Posterior vena cava (tissue), 2 donors: ENCODE results near the gene LENG8. TPM values are rescaled to one million over a fixed set of nuclear protein-coding genes. Genes with fewer than 3 reads are reported as not detected.

ENCODE experiments used
- DNase-seq: peaks from one replicate; pipeline ENCODE4 v3.0.0-alpha.2; 2020; ENCODE audit warnings: low spot score
- intact Hi-C, 2 donors: fragments of 100-400 bp; cut with DNase I; formaldehyde crosslinking; loops; one replicate each; pipeline versions ENCODE4 v1.14.1 to v1.14.2; 2022 to 2023
- total RNA-seq, 2 donors: library from RNA; stranded (reverse); fragmentation: NEBNext Ultra II Directional; extraction: Animal tissue kit (Norgen Biotek cat#: 25700); gene quantifications; one replicate each; pipeline ENCODE4 v1.2.1, GENCODE V29; 2021
- donor health status: DM: yes; HTN: yes; CAD: no.
- donor health status: DM: yes; HTN: yes; CAD: no.

Gene LENG8
- total RNA-seq, 2 donors from 2014 or later: 113 to 140 TPM

DNA sequence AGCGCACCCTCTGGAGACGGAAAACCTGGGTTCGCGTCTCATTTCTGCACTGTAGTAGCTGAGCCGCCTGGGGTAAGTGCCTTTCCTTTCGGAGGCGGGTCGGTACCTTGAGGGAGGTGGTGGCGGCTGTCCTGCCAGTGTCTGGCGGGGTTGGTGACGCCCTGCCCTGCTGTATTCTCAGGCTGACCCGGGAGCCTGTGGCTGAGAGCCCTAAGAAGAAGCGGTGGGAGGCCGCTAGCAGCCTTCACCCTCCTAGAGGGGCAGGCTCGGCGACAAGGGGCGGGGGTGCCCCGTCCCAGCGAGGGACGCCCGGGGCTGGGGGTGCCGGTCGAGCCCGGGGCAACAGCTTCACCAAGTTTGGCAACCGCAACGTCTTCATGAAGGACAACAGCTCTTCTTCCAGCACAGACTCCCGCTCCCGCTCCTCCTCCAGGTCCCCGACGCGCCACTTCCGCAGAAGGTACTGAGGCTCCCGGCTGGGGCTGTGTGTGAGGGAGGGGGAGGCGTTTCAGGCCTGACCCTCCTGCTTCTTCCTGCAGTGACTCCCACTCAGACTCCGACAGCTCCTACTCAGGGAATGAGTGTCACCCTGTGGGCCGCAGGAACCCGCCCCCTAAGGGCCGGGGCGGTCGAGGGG lies 6.9 kb downstream of the LENG8 start:
- intact Hi-C loops: loop anchor here in 1 of 2 donors (10.0 kb wide), 1 partner anchor 281 kb away; the partner anchor contains the start of gene TMC4
- no peak for DNase-seq

DNA sequence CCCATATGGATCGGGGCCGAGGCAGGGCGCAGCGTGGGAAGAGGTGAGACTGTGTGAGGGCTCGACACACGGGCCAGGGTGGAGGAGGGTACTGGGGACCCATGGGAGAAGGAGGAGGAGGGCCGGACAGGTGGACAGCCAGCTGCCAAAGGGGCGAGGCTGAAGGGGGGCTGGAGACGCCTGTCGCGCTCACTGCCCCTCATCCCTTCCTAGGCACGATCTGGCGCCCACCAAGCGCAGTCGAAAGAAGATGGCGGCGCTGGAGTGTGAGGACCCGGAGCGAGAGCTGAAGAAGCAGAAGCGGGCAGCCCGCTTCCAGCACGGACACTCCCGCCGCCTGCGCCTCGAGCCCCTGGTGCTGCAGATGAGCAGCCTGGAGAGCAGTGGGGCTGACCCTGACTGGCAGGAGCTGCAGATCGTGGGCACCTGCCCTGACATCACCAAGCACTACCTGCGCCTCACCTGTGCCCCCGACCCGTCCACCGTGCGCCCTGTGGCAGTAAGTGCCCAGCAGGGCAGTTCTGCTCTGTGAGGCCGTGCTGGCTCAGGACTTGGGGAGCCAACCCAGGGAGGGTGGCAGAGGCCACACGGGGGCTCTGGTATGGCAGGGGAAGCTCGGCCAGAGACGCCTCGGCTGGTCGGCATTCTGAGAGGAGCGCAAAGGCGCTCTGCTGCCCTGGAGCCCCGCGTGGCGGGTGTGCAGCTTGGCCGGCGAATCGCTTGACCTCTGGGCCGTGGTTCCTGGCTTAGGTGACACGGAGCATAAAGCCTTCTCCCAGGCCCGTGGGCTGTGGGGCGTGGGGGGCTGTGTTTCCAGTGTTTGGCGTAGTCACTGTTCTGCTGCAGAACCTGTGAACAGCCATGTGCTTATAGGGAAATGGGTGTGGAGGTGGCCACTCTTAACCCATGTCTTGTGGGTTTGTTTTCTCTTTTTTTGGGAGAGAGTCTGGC lies 7.7 kb downstream of the LENG8 start:
- DNase-seq: no peak
- intact Hi-C loops: loop anchor here in 1 of 2 donors (10.0 kb wide), 1 partner anchor 282 kb away; the partner anchor contains the start of gene TMC4

DNA sequence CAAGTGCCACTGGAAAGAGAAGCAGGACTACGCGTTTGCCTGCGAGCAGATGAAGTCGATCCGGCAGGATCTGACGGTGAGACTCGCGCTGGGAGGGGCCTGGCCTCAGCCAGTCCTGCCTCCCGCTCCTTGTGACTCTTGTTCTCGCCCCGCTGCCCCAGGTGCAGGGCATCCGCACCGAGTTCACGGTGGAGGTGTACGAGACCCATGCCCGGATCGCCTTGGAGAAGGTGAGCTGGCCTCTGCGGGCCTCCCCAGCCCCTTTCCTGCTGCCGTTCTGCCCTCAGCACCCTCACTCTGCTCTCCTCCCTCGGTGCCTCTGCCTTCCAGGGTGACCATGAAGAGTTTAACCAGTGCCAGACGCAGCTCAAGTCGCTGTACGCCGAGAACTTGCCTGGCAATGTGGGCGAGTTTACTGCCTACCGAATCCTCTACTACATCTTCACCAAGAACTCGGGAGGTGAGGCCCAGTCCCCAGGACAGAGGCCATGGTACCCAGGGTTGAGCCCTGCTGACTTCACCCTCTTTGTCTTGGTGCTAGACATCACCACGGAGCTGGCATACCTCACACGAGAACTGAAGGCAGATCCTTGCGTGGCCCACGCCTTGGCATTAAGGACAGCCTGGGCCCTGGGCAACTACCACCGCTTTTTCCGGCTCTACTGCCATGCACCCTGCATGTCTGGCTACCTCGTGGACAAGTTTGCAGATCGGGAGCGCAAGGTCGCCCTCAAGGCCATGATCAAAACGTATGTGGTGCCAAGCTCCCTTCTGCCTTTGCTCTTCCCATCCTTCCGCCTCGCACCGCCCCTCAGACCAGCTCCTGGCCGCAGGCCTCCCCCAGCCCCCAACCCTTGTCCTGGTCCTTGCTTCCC lies 9.0 kb downstream of the LENG8 start:
- intact Hi-C loops: loop anchor here in 1 of 2 donors (10.0 kb wide), 1 partner anchor 283 kb away; the partner anchor contains the start of gene TMC4
- DNase-seq: peak; percentile 66

DNA sequence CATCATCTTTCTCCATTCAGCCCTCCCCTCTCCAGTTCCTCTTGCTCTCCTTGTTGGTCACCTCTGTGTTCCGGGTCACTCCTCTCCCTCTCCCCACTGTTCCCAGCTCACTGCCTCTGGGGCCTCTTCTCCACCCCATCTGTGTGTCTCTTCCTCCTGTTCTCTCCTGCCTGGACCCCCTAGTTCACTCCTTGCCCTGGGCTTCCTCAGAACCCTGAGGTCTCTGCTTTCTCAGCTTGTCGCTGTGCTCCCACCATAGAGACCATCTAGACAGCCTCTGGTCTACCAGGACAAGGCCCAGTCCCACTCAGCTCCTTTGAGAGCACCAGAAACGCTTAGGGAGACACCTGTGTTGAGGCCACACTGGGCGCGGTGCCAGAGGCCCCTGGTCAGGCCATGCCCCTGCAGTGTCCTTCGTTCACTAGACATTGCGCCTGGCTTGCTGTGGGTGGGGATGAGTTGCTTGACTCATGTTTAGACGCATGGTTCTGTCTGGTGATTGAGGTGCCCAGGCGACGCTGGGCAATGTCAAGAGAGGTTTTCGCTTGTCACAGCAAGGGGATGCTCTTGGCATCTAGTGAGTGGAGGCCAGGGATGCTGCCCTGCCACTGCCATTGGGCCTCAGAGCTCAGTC lies 9.8 kb downstream of the LENG8 start:
- intact Hi-C loops: loop anchor here in 1 of 2 donors (10.0 kb wide), 1 partner anchor 284 kb away; the partner anchor contains the start of gene TMC4
- DNase-seq: peak; percentile 81

DNA sequence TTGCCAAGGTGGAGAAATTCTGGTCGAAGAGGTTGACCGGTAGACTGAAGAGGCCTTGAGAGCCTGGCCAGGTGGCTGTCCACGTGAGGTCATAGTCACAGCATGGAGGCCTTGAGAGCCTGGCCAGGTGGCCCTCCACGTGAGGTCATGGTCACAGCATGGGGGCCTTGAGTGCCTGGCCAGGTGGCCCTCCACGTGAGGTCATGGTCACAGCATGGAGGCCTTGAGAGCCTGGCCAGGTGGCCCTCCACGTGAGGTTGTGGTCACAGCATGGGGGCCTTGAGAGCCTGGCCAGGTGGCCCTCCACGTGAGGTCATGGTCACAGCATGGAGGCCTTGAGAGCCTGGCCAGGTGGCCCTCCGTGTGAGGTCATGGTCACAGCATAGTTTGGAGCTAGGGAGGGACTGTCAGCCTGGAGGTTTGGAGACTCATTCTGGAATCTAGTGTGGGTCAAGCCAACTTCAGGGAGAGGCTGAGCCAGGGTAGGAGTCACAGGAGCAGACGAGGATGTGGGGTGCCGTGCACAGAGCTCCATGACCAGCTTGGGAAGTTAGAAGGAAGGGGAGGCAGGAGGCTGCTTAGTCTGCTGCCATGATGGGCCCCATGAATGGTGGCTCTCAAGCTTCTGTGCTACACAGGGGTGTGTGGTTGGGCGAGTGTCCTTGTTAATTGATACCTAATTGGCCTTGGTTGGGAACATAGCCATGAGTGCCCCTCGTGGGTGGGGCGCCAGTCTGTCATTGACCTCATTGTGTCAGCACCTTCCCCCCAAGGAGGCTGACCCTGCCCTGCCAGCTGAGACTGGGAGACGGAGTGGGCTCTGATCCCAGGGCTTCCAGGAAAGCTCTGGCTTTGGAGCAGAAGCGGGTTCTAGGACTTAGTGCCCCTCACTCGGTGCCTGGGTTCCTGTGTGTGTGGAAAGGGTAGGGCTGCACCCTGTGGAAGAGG lies 10.6 kb downstream of the LENG8 start:
- peak; percentile 70 for DNase-seq
- intact Hi-C loops: loop anchor here in 1 of 2 donors (10.0 kb wide), 1 partner anchor 285 kb away; the partner anchor contains the start of gene TMC4

DNA sequence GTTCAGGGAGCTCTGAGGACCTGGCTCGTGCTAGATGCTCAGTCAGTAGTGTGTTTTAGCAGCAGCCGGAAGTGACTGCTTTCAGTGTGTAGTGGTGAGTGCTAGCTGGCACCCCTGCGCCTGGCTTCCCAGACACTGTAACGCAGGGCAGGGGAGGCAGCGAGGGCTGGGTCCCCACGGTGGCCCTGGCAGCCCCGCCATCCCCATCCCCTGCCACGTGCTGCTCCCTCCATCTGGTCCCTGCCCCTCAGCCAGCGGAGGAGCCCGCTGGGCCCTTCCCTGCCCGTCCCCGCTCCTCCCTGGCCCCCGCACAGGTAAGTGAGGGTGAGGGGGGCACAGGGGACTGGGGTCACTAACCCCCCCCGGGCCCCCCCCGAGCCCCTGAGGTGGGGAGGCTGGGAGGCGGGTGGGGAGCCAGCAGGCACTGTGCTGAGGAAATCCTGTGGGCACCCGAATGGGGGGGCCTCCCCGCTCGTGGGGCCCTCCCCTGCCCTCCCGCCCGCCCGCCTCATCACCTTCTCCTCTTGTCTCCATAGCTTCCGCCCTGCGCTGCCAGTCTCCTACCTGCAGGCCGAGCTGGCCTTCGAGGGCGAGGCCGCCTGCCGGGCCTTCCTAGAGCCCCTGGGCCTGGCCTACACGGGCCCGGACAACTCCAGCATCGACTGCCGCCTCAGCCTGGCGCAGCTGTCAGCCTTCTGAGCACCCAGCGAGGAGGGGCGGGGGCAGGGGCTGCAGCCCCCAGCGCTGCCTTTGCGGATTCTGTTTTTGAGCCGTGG lies 11.4 kb downstream of the LENG8 start:
- peak; percentile 81 for DNase-seq
- intact Hi-C loops: no loop called here

DNA sequence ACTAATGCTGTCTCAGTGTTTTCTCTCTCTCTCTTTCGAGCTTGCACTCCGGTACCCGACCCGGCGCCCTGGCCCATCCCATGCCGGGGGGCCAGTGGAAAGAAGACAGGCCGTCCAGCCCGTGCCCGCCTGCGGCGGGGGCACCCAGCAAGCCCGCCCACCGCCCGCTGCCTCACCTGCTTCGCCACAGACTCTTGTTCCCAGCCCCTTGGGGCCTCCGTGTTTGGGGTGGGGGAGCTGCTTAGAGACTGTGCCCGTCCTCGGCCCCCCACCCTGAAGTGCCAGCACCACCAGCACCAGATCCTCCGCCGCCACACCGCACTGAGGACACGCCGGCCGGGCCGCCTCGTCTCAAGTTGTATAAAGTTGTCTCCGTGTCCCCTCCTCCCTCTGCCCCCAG lies 12.2 kb downstream of the LENG8 start:
- peak; percentile 82 for DNase-seq
- intact Hi-C loops: no loop called here

DNA sequence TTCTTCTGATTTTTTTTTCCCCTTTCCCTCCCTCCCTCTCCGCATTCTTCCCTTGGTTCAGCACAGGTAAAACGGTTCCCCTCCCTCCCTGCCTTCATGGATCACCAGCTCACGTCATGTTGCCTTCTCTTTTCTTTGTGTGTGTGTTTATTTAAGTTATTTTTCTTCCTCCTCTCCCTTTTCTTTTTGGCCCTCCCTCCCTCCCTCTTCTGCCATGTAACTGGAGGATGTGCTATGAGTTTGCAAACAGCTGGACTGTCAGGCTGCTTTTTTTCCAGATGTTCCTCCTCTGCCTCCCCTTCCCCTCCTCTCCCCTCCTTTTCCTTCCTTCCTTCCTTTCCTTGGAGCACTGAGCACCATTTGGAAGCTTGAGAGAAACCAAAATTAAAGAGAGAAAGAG lies 12.6 kb downstream of the LENG8 start:
- DNase-seq: no peak
- intact Hi-C loops: no loop called here

DNA sequence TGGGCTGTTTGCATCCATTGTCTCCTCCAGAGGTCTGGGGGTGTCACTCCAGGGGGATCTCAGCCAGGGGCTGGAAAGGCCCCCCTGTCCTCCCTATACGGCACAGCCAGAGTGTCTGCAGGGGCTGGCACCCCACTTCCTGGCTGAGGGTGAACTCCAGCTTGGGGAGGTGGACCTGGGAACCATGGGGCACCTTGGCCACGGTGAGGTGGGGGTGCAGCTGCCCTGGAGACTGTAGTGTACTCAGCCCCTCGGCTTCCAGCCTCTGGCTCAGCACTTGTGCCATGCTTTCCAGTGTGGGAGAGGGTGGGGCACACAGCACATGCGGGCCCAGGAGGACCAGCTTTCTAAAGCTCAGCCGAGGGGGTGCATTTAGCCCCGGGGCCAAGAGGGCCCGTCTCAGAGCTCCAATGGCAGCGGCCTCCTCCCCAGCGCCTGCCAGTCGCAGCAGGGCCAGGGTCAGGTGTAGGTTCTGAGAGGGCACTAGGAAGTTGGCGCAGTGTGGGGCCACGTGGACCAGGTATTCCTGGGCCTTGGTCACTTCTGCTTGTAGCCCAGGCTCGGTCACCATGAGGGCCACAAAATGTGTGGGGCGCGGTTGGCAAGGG lies 13.2 kb downstream of the LENG8 start:
- intact Hi-C loops: no loop called here
- no peak for DNase-seq

DNA sequence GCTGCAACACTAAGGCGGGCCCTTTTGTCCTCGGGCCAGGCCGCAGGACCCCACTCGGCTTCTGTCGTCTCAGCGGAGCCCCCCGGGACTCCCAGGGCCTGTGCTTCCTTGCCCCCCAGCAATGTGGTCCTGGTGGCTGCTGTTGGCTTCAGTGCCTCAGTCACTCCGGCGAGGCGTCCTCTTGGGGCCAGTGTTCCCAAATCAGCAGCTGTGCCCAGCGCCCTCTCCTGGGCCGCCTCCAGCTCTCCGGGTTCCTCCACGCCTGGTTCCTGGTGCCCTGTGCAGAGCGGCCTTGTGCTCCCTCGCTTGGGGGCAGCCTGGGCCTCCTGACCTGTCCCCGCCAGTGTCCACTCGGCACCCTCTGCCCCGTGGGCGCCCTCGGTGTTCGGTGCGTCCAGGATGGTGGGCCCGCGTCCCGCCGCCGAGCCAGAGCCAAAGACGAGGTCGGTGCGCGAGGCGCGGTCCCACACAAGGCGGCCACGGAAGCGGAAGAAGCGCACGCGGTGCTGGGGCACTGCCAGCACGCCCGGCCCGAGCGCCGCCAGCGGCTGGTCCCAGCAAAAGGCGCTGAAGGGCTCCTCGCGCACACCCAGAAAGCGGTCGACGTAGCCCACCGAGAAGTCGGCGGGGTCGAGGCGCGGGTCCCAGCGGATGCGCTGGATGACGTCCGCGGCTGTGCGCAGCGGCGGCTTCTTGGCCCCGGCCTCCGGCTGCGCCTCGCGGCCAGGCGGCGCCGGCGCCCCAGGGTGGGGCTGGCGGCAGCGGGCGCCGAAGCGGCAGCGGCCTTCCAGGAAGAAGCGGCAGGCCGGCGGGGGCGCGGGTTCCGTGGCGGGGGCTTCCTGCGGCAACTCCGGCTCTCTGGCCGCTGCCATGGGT lies 13.9 kb downstream of the LENG8 start:
- peak; percentile 95 for DNase-seq
- intact Hi-C loops: no loop called here

DNA sequence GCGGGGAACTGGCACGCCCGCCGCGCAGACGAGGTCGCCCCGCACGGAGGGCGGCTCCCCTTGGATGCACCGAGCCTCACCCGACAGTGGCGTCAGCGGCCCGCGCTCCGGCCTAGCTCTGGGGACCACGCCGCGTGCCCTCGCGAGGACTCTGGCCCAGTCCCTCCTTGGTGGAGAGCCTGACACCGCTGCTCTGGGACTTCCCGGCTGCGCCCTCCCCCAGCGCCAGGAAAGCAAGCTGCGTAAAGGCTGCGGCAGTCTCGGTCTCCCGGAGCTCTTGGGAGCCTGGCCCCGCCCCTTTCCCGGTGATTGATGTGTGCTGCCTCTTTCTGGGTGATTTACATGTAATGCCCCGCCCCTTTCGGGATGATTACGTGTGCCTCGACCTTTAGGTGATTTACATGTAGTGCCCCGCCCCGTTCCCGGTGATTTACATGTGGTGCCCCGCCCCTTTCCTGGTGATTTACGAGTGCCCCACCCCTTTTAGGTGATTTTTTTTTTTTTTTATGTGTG lies 14.6 kb downstream of the LENG8 start, which contains the start of gene LENG9:
LENG9 (minus strand) TSS at position 248 of the 513 bp plus-strand sequence. CDS start 252 bp downstream, outside the sequence.
- peak; percentile 100 for DNase-seq
- intact Hi-C loops: no loop called here

DNA sequence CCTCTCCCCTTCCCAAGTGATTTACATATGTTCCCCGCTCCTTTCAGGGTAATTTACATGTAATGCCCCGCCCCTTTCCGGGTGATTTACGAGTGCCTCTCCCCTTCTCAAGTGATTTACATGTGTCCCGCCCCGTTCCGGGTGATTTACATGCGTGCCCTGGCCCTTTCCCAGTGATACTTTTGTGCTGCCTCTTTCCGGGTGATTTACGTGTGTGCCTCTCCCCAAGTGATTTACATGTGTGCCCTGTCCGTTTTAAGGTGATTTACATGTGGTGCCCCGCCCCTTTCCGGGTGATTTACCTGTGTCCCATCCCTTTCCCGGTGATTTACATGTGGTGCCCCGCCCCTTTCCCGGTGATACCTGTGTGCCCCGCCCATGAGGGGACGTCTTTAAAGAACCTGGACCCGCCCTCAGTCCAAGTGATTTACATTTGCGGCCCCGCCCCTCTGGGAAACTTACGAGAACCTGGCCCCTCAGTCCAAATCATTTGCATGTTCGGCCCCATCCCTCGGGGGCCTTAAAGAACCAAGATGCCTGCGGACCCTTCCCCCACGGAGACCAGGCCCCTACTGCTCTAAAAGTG lies 15.1 kb downstream of the LENG8 start:
- peak; percentile 95 for DNase-seq
- intact Hi-C loops: no loop called here

DNA sequence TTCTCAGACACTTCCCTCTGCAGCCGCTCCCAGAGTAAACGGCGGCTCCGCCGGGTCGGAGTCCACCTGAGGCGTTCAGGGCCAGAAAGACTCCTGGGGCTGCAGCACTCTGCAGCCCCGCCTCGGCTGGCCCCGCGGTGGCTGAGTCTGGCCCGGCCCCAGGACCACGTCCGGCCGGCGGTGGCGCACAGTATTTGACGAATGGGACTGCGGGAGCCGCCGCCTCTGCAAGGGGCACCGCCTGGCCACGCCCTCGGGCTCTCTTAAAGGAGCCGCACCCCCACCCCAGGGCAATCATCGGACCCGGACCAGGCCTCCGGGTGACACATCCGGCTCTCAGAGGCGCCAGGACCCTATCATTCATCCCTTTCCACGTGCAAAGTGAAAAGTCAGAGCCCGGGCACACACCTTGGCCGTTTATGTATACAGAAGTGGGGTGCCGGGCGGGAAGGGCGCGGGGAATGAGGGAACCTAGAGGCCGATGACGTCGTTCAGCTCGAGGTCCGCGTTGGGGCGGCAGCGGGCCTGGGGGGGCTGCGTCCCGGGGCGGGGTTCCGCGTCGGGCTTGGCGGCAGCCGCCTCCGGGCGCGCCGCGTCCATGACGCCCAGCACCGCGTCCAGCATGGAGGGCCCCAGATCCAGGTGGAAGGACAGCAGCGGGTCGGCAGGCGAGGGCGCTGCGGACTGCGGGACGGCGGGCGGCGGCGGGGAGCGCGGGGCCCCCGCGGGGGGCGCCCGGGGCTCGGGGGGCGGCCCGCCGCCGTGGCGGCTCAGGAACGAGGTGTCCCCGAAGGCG lies 15.8 kb downstream of the LENG8 start:
- intact Hi-C loops: loop anchor here in 1 of 2 donors (5.0 kb wide), 1 partner anchor 1137 kb away; the partner anchor contains the start of gene ZNF524
- peak; percentile 97 for DNase-seq
